Pancreas (tissue), 10 donors: ENCODE data around the gene KSR1. TPM values are rescaled to one million over a fixed set of nuclear protein-coding genes. Genes with fewer than 3 reads are reported as not detected.
A peak's percentile ranks its signal among the peaks of the same experiment; 100 is the strongest.

Experiments used
- ATAC-seq, 4 donors: fragments of 200-7000 bp; cut with Tn5 transposase; one replicate each; pipeline versions ENCODE4 v1.8.0 to v1.9.1; 2020; ENCODE audit warnings: mild to moderate bottlenecking in 4 of 4, moderate library complexity in 4 of 4
- DNase-seq, 6 donors: peaks; one replicate each; pipeline ENCODE4 v3.0.0-alpha.2; 2020
- FAIRE-seq: peaks from 2 replicates; lab custom pipeline; 2012; peaks lifted over from hg19 to GRCh38; lab: Jason Lieb, UNC
- H3K27ac ChIP-seq, 4 donors: fragments of 200-600 bp; sonication (generic); 1 replicate in 3 of 4; 2 replicates in 1 of 4; pipeline versions ENCODE4 v1.5.0 to v1.8.0; 2020
- H3K27me3 ChIP-seq, 4 donors: fragments of 200-600 bp; one replicate each; pipeline ENCODE4 v1.8.0; 2021
- H3K36me3 ChIP-seq, 3 donors: fragments of 200-600 bp; sonication (generic) in 1 of 3; one replicate each; pipeline versions ENCODE4 v1.5.0 to v1.8.0; 2020 to 2021
- H3K4me1 ChIP-seq, 3 donors: fragments of 200-600 bp; one replicate each; pipeline ENCODE4 v1.8.0; 2021
- H3K4me3 ChIP-seq, 4 donors: fragments of 200-600 bp; sonication (generic) in 2 of 4; one replicate each; pipeline versions ENCODE4 v1.5.0 to v1.8.0; 2020 to 2021
- H3K9me3 ChIP-seq, 4 donors: fragments of 200-600 bp; one replicate each; pipeline ENCODE4 v1.8.0; 2021
- CTCF ChIP-seq, 4 donors: fragments of 200-600 bp; sonication (generic) in 3 of 4; IDR thresholded peaks; one replicate each; pipeline versions ENCODE4 v1.5.0 to v1.8.0; 2021; ENCODE audit warnings: antibody characterized with exemption in 4 of 4
- WGBS, 2 donors: extraction: QIAGEN DNeasy Blood & Tissue Kit; methylation state at CpG; one replicate each; pipeline ENCODE4 v1.1.7; 2013; 5-methylcytosine and 5-hydroxymethylcytosine counted together
- intact Hi-C, 3 donors: fragments of 100-400 bp; cut with DNase I; formaldehyde crosslinking; loops; one replicate each; pipeline versions ENCODE4 v1.11.1 to v1.14.2; 2022
- polyA plus RNA-seq, 2 donors: library from polyadenylated mRNA; stranded (reverse); fragments of 200-250 nt; gene quantifications; one replicate each; pipeline ENCODE4 v1.2.3, GENCODE V29; 2013
- total RNA-seq, 6 donors: library from RNA; stranded (reverse); fragmentation: NEBNext Ultra II Directional in 4 of 6; extraction: Animal tissue kit (Norgen Biotek cat#: 25700) in 4 of 6; gene quantifications; one replicate each; pipeline versions ENCODE4 v1.2.1 to v1.2.4, GENCODE V29; 2021 to 2023
- donor health status: healthy with polysubstance abuse.
- donor health status: DM: no; HTN: no; CAD: no; lungs with moderate emphysema.
- donor health status: DM: no; HTN: no; CAD: no.
- donor health status: control.
- donor health status: control.
- donor health status: Bipolar disorder and iron deficiency.
- donor health status: DM: yes; HTN: yes; CAD: no.
- donor health status: DM: no; HTN: no; CAD: no.
- donor health status: DM: no; HTN: no; CAD: no.
- donor health status: DM: yes; HTN: yes; CAD: no.

KSR1 gene
- total and polyA plus RNA-seq, 8 donors: 68.2 to 139 (median 103) TPM

DNA sequence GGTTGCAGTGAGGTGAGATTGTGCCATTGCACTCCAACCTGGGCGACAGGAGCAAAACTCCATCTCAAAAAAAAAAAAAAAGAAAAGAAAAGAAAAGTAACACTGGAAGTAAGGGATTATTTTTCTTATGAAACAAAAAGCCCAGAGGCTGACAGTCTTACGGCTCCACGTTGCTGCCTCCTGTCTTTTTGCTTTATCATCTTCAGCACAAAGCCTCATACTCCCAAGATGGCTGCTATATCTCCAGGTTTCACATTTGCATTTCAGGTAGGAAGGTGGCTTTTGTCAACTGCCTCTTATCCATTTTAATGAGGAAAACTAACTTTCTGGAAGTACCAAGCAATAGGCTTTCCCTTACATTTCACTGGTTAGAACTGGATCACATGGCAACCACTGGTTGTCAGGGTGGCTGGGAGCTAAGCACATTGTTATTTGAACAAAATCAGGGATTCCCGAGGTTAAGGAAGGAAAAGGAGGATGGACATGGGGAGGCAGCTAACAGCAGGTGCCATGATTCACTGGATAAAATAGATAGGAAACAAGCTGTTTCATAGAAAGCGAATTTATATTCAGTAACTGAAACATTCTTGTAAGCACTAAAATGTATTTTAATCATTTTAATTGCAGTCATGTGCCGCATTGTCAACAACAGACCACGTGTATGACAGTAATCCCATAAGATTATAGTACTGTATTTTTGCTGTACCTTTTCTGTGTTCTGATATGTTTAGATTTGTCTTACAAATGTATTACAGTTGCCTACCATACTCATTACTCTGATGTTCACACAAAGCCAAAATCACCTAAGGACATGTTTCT lies 58.6 kb downstream of the KSR1 start:
- FAIRE-seq: no peak
- Histone ChIP-seq H3K9me3 (no peaks in the 10 kb centered on the region), H3K27me3 (no peaks in the 10 kb centered on the region), H3K36me3 (no peaks in the 10 kb centered on the region), H3K4me1 (peaks cover 3 to 32% (median 28%) of the 10 kb centered on the region in 3 donors), H3K4me3 (no peak overlapping the region), H3K27ac (no peak overlapping the region)
- no peak for DNase-seq
- ATAC-seq: no peak
- TF ChIP-seq CTCF (IDR thresholded peaks at IDR 0.05): no peak
- intact Hi-C loops: loop anchor here in 1 of 3 donors (10.0 kb wide), 1 partner anchor 50 kb away; no protein-coding TSS in a partner anchor
- 70 to 73% methylated on average over 7 of the region's 7 CpGs for WGBS, 2 donors

DNA sequence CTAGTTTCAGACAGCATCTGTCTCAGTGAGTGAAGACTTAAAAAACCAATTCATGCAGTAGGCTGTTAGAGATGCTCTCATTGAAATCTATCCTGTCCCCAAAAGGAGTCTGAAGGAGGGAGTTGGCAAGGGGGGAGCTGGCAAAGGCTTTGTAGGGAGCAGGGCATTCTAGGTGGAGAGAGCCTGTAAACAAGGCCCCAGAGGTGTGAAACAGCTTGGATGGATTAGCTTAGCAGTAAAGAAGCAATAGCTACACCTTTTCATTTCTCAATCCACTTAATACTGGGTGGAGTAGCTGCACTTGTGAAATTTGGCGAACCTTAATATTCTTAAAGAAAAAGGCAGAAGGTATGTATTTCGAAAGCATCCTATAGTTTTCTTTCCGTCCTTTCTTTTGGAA lies 61.8 kb downstream of the KSR1 start:
- WGBS, 2 donors: 92 to 94% methylated on average over 3 of the region's 3 CpGs
- H3K27me3 ChIP-seq: no peaks in the 10 kb centered on the region
- peaks cover 19 to 62% (median 48%) of the 10 kb centered on the region in 3 donors for H3K4me1 ChIP-seq
- no peaks in the 10 kb centered on the region for H3K36me3 ChIP-seq
- FAIRE-seq (no peak), ATAC-seq (no peak), DNase-seq (no peak)
- H3K27ac ChIP-seq: no peak overlapping the region
- H3K9me3 ChIP-seq: no peaks in the 10 kb centered on the region
- intact Hi-C loops: loop anchor here in 1 of 3 donors (10.0 kb wide), 1 partner anchor 47 kb away; no protein-coding TSS in a partner anchor
- H3K4me3 ChIP-seq: no peak overlapping the region
- TF ChIP-seq CTCF (IDR thresholded peaks at IDR 0.05): no peak

GRCh38 chr17:27518545-27519521 lies 62.6 kb downstream of the KSR1 start:
- no peak for ATAC-seq
- TF ChIP-seq CTCF (IDR thresholded peaks at IDR 0.05): no peak
- H3K9me3 ChIP-seq: no peaks in the 10 kb centered on the region
- H3K36me3 ChIP-seq: no peaks in the 10 kb centered on the region
- peaks cover 19 to 65% (median 48%) of the 10 kb centered on the region in 3 donors for H3K4me1 ChIP-seq
- no peak overlapping the region for H3K4me3 ChIP-seq
- 65 to 71% methylated on average over 13 of the region's 13 CpGs for WGBS, 2 donors
- H3K27me3 ChIP-seq: no peaks in the 10 kb centered on the region
- FAIRE-seq: no peak
- H3K27ac ChIP-seq: peak overlapping the region in 2 of 4 donors; percentile 2 to 79
- intact Hi-C loops: loop anchor here in 1 of 3 donors (10.0 kb wide), 1 partner anchor 46 kb away; no protein-coding TSS in a partner anchor
- DNase-seq: no peak

- Histone ChIP-seq H3K9me3 (no peaks in the 10 kb centered on the region), H3K27ac (peak overlapping the region in 3 of 4 donors; percentile 2 to 80 (median 79)), H3K36me3 (no peaks in the 10 kb centered on the region), H3K27me3 (no peaks in the 10 kb centered on the region), H3K4me3 (no peak overlapping the region), H3K4me1 (peaks cover 19 to 65% (median 53%) of the 10 kb centered on the region in 3 donors)
- intact Hi-C loops: loop anchor here in 1 of 3 donors (10.0 kb wide), 1 partner anchor 45 kb away; no protein-coding TSS in a partner anchor
- DNase-seq (no peak), FAIRE-seq (no peak), ATAC-seq (peak in 2 of 4 donors; percentile 3 to 8)
- WGBS, 2 donors: 54 to 58% methylated on average over 4 of the region's 4 CpGs
- TF ChIP-seq CTCF (IDR thresholded peaks at IDR 0.05): no peak
These were observed 63.3 kb downstream of the KSR1 start for GRCh38 chr17:27519550-27519949.
